ENCODE measurements around the gene LAS1L.
"Not testable (repeated sequence)": the region's sequence is repeated elsewhere in the genome, so short reads cannot be mapped to it uniquely, and the experiment has no call there.

The LAS1L gene

GRCh38 chrX:65534450-65535292 lies at the start of gene LAS1L:
LAS1L (minus strand) TSS chrX:65534787; CDS start chrX:65534715, 72 bp downstream.
- peak; percentile 96 for DNase-seq

GRCh38 chrX:65582450-65583082 lies 48.0 kb upstream of the LAS1L start:
- no peak for DNase-seq

GRCh38 chrX:65581661-65582339 lies 47.2 kb upstream of the LAS1L start:
- DNase-seq = peak; percentile 71

- no peak for DNase-seq
Measured at GRCh38 chrX:65578346-65578745, 43.8 kb upstream of the LAS1L start.

- DNase-seq = no peak
Measured at GRCh38 chrX:65576160-65576559, 41.6 kb upstream of the LAS1L start.

GRCh38 chrX:65575022-65575421 lies 40.4 kb upstream of the LAS1L start:
- DNase-seq = no peak

GRCh38 chrX:65574356-65574755 lies 39.8 kb upstream of the LAS1L start:
- no peak for DNase-seq

GRCh38 chrX:65572971-65573370 lies 38.4 kb upstream of the LAS1L start:
- DNase-seq = no peak

GRCh38 chrX:65562850-65563249 lies 28.3 kb upstream of the LAS1L start:
- not testable (repeated sequence) for DNase-seq

GRCh38 chrX:65551489-65552339 lies 17.1 kb upstream of the LAS1L start:
- DNase-seq = no peak

GRCh38 chrX:65551086-65551485 lies 16.5 kb upstream of the LAS1L start:
- DNase-seq = no peak

GRCh38 chrX:65545456-65545855 lies 10.9 kb upstream of the LAS1L start:
- DNase-seq = no peak

GRCh38 chrX:65537229-65537628 lies 2.6 kb upstream of the LAS1L start:
- no peak for DNase-seq

GRCh38 chrX:65536291-65536690 lies 1.7 kb upstream of the LAS1L start:
- no peak for DNase-seq

- DNase-seq = no peak
Measured at GRCh38 chrX:65532016-65532415, 2.6 kb downstream of the LAS1L start.

- peak; percentile 49 for DNase-seq
Measured at GRCh38 chrX:65528705-65529340, 5.8 kb downstream of the LAS1L start.

GRCh38 chrX:65528293-65528692 lies 6.3 kb downstream of the LAS1L start:
- no peak for DNase-seq

- no peak for DNase-seq
Measured at GRCh38 chrX:65524139-65524538, 10.4 kb downstream of the LAS1L start.

- DNase-seq = no peak
Measured at GRCh38 chrX:65522739-65523372, 11.7 kb downstream of the LAS1L start.

- DNase-seq = not testable (repeated sequence)
Measured at GRCh38 chrX:65519530-65519929, 15.1 kb downstream of the LAS1L start.

GRCh38 chrX:65518980-65519379 lies 15.6 kb downstream of the LAS1L start:
- not testable (repeated sequence) for DNase-seq

- DNase-seq = no peak
Measured at GRCh38 chrX:65517923-65518322, 16.7 kb downstream of the LAS1L start.

Data from midbrain (tissue), 1 donor.